GM21447 (cell line): ENCODE data around the gene AUNIP.

Experiments used
- ATAC-seq: cut with Tn5 transposase; IDR thresholded peaks from one replicate; pipeline ENCODE4 v1.9.1; 2021; ENCODE audit not compliant: unreplicated experiment

Gene AUNIP

DNA sequence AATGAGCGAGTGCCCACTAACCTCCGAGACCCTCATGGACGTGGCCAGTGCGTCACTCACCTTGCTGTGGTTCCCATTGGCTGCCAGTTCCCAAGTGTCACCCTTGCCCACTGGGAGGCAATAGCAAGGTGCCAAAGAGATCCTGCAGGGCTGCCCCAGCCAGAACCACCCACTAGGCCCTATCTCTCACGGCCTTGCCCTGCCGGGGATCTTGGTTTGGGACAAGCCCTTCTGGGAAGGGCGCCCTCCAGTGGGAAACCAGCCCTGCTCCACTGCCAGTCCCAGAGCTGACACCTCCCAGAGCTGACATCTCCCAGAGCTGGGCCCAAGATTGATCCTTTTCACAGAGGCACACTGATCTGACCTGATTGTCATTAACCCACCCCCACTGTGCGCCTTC is 61.3 kb downstream of the AUNIP start:
- ATAC-seq = no peak

DNA sequence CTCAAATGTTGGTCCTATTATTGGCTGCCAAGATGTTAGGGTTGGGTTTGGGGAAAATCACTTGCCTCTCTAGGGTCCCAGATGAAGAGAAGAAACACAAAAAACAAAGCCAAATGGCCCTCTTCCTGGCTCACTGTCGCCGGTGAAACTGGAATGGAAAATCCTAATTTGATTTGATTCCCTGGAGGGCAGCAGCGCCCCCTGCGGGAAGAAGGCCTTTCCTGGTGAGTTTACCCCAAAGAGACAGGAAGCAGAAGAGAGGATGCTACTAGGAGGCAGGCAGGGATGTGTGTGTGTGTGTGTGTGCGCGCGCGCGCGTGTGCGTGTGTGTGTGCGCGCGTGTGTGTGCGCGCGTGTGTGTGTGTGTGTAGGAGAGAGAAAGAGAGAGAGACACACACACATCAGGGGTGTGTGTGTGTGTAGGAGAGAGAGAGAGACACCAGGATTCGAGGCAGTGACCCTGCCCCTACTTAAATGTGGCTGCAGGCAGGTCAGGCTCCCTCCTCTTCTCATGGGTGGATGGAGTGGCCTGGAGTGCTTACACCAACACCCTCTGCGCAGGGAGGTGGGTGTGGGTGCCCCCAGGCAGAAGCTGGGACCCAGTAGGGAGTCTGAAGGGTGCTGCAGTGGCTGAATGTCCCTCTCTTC is 62.3 kb downstream of the AUNIP start:
- ATAC-seq = no peak

DNA sequence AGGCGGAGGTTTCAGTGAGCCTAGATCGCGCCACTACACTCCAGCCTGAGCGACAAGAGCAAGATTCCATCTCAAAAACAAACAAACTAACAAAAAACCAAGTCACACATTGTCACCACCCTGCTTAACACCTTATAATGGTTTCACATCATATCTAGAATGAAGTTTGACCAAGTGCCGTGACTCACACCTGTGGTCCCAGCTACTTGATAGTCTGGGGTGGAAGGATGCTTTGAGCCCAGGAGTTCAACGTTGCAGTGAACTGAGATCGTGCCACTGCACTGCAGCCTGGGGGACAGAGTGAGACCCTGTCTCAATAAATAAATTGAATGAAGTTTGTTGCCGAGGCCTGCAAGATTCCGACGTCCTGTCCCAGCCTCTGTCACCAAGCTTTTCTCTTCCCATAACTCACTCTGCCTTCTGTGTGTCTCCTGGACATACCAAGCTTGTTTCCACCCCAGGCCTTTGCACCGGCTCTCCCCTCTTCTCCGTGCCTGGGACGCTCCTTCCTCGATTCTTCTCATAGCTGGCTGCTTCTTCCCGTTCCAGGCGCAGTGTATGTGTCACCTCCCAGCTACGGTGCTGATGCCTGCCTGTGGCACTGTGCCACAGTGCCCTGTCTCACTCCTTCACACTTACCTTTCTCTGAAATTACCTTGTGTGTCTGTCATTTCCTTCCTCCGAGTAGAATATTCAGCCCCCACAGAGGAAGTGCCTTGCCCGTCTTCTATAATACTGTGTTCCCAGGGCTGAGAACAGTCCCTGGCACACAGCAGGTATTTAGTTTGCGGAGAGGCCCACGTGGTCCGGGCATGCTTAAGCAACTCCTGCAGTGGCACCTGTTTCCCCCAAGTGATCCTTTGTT is 63.1 kb downstream of the AUNIP start:
- no peak for ATAC-seq

DNA sequence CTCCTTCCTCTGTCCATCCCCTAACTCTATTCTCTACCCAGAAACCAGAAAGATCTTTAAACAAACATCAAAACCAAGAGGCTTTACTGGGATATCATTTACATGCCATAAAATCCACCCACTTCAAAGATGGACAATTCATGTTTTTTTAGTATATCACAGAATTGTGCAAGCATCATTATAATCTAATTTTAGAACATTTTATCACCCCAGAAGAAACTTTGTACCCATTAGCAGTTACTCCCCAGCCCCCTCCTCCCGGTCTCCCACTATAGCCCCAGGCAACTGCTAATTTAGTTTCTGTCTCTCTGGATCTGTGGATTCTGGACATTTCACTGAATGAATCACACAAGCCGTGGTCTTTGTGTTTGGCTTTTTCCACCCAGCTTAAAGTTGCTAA is 64.0 kb downstream of the AUNIP start:
- no peak for ATAC-seq

DNA sequence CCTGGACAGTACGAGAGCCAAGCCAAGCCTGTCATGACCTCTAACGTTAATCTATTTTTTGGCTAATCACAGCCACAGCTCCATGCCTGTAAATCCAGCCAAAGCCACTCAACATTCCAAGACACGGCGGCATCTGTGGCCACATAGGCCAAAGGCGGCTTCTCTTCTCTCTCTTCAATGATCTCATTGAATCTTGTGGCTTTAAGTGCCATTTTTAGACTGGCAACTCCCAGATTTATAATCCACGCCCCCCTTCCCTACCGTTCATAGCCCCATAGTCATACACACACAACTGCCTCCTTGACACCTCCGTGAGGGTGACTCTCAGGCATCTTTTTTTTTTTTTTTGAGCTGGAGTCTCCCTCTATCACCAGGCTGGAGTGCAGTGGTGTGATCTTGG is 64.9 kb downstream of the AUNIP start:
- ATAC-seq = no peak

- no peak for ATAC-seq
These were observed 65.6 kb downstream of the AUNIP start for GRCh38 chr1:25793585-25794170.

DNA sequence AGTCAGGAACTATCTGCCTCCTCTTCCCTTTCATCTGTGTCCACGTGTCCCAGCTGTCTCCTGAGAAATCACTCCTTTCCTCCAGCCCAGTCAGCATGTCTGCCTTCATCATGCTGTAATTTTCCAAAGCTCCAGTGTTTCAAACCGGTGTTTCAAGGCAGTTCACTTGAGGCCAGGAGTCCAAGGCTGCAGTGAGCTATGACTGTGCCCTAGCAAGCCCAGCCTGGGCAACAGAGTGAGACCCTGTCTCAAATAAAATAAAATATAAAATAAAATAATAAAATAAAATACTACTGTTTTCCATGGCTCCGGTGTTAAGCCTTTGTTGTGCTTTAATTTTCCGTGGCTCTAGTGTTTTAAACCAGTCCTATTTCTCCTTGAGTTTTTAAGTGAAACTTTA is 67.1 kb downstream of the AUNIP start:
- ATAC-seq = no peak

- ATAC-seq = no peak
These were observed 68.8 kb downstream of the AUNIP start for GRCh38 chr1:25790472-25790871.

GRCh38 chr1:25787760-25788166 is 71.5 kb downstream of the AUNIP start:
- no peak for ATAC-seq

- no peak for ATAC-seq
These were observed 72.1 kb downstream of the AUNIP start for GRCh38 chr1:25786887-25787759.

- ATAC-seq = no peak
These were observed 73.8 kb downstream of the AUNIP start for GRCh38 chr1:25785333-25786067.

- ATAC-seq = no peak
These were observed 74.6 kb downstream of the AUNIP start for GRCh38 chr1:25784575-25785051.
